ENCODE data around the gene PLEKHD1.

- TF ChIP-seq POLR2A (IDR thresholded peaks at IDR 0.05; ENCODE audit: low read length) = no peak
- no peak for TF ChIP-seq GATA1 (IDR thresholded peaks at IDR 0.05; ENCODE audit: low read depth, low read length)
These were observed 10.6 kb upstream of the PLEKHD1 start for GRCh38 chr14:69473946-69474345.

Data from erythroblast (primary cell).